Measurements from ENCODE around the gene CHML.

DNA sequence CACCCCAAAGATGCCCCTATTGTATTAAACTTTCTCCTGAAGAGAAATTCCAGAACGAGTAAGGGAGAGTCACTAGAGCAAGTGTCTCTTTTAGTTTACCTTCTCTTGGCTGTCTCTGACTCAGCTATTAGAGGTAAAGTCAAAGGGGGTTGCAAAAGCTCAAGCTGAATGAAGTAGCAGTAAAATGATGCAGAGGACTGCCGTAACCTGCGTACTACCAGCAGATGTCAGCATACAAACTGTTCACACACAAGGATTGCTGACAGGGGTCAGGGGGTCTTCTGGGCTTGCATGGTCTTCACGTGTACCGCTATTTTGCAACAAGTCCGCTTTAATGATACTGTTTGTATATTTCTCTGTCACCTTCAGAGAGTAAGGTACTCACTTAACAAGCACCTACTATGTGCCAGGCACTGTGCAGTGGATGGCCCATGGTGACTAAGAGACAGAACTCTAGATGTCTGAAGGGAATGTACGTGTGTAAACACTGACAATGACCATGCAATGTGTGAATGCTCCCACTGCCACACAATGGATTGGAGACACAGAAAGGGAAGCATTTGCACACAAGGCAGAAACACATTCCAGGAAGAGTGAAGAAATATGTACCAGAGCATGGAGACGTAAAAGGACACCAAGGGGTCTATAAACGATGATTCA lies 34.9 kb downstream of the CHML start:
- no peak for TF ChIP-seq POLR2A (IDR thresholded peaks at IDR 0.05; ENCODE audit: low read length)
- TF ChIP-seq GATA1 (IDR thresholded peaks at IDR 0.05; ENCODE audit: low read depth, low read length), result no peak
